Gastrocnemius medialis (tissue), 4 donors: ENCODE results near the gene ZNF586. TPM values are rescaled to one million over a fixed set of nuclear protein-coding genes. Genes with fewer than 3 reads are reported as not detected.
A peak's percentile ranks its signal among the peaks of the same experiment; 100 is the strongest.

Experiments used
- ATAC-seq, 2 donors: fragments of 150-250 bp; one replicate each; pipeline ENCODE4 v1.9.1; 2016
- DNase-seq, 2 donors: peaks; one replicate each; pipeline ENCODE4 v3.0.0-alpha.2; 2019
- H3K27ac ChIP-seq, 4 donors: fragments of 200-600 bp; sonication (generic); 1 replicate in 1 of 4; 2 replicates in 3 of 4; pipeline ENCODE4 v1.5.1; 2016 to 2018; ENCODE audit warnings: mild to moderate bottlenecking in 2 of 4, moderate library complexity in 1 of 4
- H3K27me3 ChIP-seq, 3 donors: fragments of 200-600 bp; sonication (generic) in 2 of 3; 1 replicate in 1 of 3; 2 replicates in 2 of 3; pipeline versions ENCODE4 v1.5.1 to v1.6.0; 2016 to 2019; ENCODE audit warnings: mild to moderate bottlenecking in 1 of 3, moderate library complexity in 1 of 3
- H3K36me3 ChIP-seq, 2 donors: fragments of 200-600 bp; sonication (generic) in 1 of 2; one replicate each; pipeline ENCODE4 v1.5.1; 2017 to 2018
- H3K4me1 ChIP-seq, 2 donors: fragments of 200-600 bp; sonication (generic) in 1 of 2; one replicate each; pipeline ENCODE4 v1.5.1; 2016 to 2017; ENCODE audit warnings: mild to moderate bottlenecking in 2 of 2
- H3K4me3 ChIP-seq, 4 donors: fragments of 200-600 bp; sonication (generic) in 3 of 4; 1 replicate in 1 of 4; 2 replicates in 3 of 4; pipeline ENCODE4 v1.5.1; 2016 to 2019; ENCODE audit warnings: mild to moderate bottlenecking in 2 of 4
- H3K9me3 ChIP-seq, 3 donors: fragments of 200-600 bp; sonication (generic) in 2 of 3; 1 replicate in 1 of 3; 2 replicates in 2 of 3; pipeline ENCODE4 v1.5.1; 2016 to 2019
- CTCF ChIP-seq, 5 experiments: fragments of 450-650 bp in 3 of 5; fragments of 200-600 bp in 2 of 5; sonication (generic) in 2 of 5; IDR thresholded peaks in 4 of 5; conservative IDR thresholded peaks in 1 of 5; 1 replicate in 4 of 5; 2 replicates in 1 of 5; pipeline ENCODE4 v1.5.1; 2016 to 2019; ENCODE audit warnings: antibody characterized with exemption in 5 of 5, mild to moderate bottlenecking in 3 of 5, moderate library complexity in 3 of 5
- POLR2A ChIP-seq, 2 donors: fragments of 450-650 bp; IDR thresholded peaks; one replicate each; pipeline ENCODE4 v1.6.1; 2017; ENCODE audit warnings: antibody characterized with exemption in 2 of 2, mild to moderate bottlenecking in 2 of 2, moderate library complexity in 2 of 2
- in situ Hi-C, 4 donors: fragments of 200-750 bp; cut with MboI; loops; one replicate each; pipeline versions ENCODE4 v1.15.0 to v1.8.0; 2017; ENCODE audit warnings: low sequenced_read_pairs in 4 of 4
- intact Hi-C: fragments of 100-400 bp; cut with DNase I; formaldehyde crosslinking; loops from one replicate; pipeline ENCODE4 v1.15.1; 2023; ENCODE audit warnings: low total_unique reads
- total RNA-seq, 4 donors: library from RNA; depleted of rRNA; stranded (reverse); fragments of >200 nt; gene quantifications; one replicate each; pipeline versions ENCODE4 v1.1.0 to v1.2.3, GENCODE V29; 2016

Gene ZNF586
- total RNA-seq, 4 donors from 2014 or later: 7.6 to 13.3 (median 9.2) TPM

- intact Hi-C loops: loop anchor here (1.0 kb wide), 1 partner anchor 46 kb away; the partner anchor contains the start of gene ZNF586
Measured at GRCh38 chr19:57815247-57816075, 46.0 kb downstream of the ZNF586 start.

GRCh38 chr19:57816652-57817051, 47.2 kb downstream of the ZNF586 start:
- H3K36me3 ChIP-seq: no peaks in the 10 kb centered on the region
- intact Hi-C loops: no loop called here
- H3K9me3 ChIP-seq: no peaks in the 10 kb centered on the region
- no peak overlapping the region for H3K4me3 ChIP-seq
- in situ Hi-C loops: no loop called here
- TF ChIP-seq CTCF (IDR thresholded peaks at IDR 0.05 in 4 of 5, conservative IDR thresholded peaks at IDR 0.05 in 1 of 5): no peak
- TF ChIP-seq POLR2A (IDR thresholded peaks at IDR 0.05): no peak
- ATAC-seq: no peak
- H3K27ac ChIP-seq: no peak overlapping the region
- peaks cover 28 to 34% of the 10 kb centered on the region in 2 donors for H3K4me1 ChIP-seq
- no peak for DNase-seq
- no peaks in the 10 kb centered on the region for H3K27me3 ChIP-seq

More at GRCh38 chr19:57815247-57816075, 46.0 kb downstream of the ZNF586 start:
- no peak for ATAC-seq
- no peak for DNase-seq
- Histone ChIP-seq H3K4me3 (peak overlapping the region; percentile 66 to 89 (median 75)), H3K36me3 (peaks cover 0 to 1% of the 10 kb centered on the region in 2 donors), H3K9me3 (no peaks in the 10 kb centered on the region), H3K4me1 (peaks cover 23 to 30% of the 10 kb centered on the region in 2 donors), H3K27ac (peak overlapping the region; percentile 75 to 90 (median 84)), H3K27me3 (no peaks in the 10 kb centered on the region)
- in situ Hi-C loops: no loop called here
- TF ChIP-seq POLR2A (IDR thresholded peaks at IDR 0.05) (no peak), CTCF (IDR thresholded peaks at IDR 0.05 in 4 of 5, conservative IDR thresholded peaks at IDR 0.05 in 1 of 5) (no peak)

- intact Hi-C loops (no loop called here), in situ Hi-C loops (no loop called here)
- no peaks in the 10 kb centered on the region for H3K9me3 ChIP-seq
- no peak for TF ChIP-seq POLR2A (IDR thresholded peaks at IDR 0.05)
- TF ChIP-seq CTCF (IDR thresholded peaks at IDR 0.05 in 4 of 5, conservative IDR thresholded peaks at IDR 0.05 in 1 of 5): no peak
- no peaks in the 10 kb centered on the region for H3K27me3 ChIP-seq
- no peak overlapping the region for H3K27ac ChIP-seq
- no peak overlapping the region for H3K4me3 ChIP-seq
- H3K4me1 ChIP-seq: peaks cover 21 to 35% of the 10 kb centered on the region in 2 donors
- DNase-seq (no peak), ATAC-seq (no peak)
- no peaks in the 10 kb centered on the region for H3K36me3 ChIP-seq
Measured at GRCh38 chr19:57817976-57818375, 48.5 kb downstream of the ZNF586 start.

- Histone ChIP-seq H3K27ac (no peak overlapping the region), H3K9me3 (no peaks in the 10 kb centered on the region), H3K4me1 (peaks cover 19 to 37% of the 10 kb centered on the region in 2 donors), H3K27me3 (no peaks in the 10 kb centered on the region), H3K4me3 (no peak overlapping the region), H3K36me3 (no peaks in the 10 kb centered on the region)
- no peak for ATAC-seq
- no peak for TF ChIP-seq CTCF (IDR thresholded peaks at IDR 0.05 in 4 of 5, conservative IDR thresholded peaks at IDR 0.05 in 1 of 5)
- TF ChIP-seq POLR2A (IDR thresholded peaks at IDR 0.05): no peak
- no peak for DNase-seq
- intact Hi-C loops (no loop called here), in situ Hi-C loops (no loop called here)
Measured at GRCh38 chr19:57818378-57818777, 48.9 kb downstream of the ZNF586 start.
